HG02763 (cell line): ENCODE data around the gene NR2F2.

ENCODE experiments used
- ATAC-seq: cut with Tn5 transposase; IDR thresholded peaks from one replicate; pipeline ENCODE4 v1.9.1; 2021; ENCODE audit warnings: mild to moderate bottlenecking, moderate library complexity; ENCODE audit not compliant: unreplicated experiment

Gene NR2F2

DNA sequence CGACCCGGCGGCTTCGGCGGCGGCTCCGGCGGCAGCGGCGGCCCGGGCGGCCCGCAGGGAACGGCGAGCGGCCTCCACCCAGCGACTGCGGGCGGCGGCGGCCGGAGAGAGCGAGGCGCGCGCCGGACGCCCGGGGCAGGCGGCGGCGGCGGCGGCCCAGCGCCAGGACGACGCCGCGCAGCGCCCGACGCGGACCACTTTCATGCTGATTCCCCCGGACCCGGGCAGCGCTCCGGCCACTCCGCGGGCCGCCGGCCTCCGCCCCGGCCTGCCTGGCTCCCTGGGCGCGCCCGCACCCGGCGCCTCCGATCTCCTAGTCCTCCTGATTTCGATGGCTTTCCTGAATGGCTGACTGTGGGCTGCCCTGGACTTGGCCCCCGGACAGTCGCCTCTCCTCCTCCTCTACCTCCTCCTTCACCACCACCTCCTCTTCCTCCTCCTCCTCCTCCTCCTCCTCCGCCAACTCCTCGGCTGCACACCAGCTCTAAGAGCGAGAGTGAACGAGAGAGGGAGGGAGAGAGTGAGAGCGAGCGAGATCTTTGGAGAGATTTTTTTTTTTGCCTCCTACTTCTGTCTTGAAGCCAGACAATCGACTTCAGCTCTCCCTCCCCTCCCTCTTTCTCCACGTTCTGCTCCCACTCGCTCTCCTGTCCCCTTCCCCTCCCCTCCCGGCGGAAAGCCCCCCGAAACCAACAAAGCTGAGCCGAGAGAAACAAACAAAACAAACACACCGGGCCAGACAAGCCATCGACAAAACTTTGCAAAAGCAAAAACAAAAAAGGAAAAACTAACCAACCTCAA, 844 bp downstream of the NR2F2 start:
- ATAC-seq = no peak

DNA sequence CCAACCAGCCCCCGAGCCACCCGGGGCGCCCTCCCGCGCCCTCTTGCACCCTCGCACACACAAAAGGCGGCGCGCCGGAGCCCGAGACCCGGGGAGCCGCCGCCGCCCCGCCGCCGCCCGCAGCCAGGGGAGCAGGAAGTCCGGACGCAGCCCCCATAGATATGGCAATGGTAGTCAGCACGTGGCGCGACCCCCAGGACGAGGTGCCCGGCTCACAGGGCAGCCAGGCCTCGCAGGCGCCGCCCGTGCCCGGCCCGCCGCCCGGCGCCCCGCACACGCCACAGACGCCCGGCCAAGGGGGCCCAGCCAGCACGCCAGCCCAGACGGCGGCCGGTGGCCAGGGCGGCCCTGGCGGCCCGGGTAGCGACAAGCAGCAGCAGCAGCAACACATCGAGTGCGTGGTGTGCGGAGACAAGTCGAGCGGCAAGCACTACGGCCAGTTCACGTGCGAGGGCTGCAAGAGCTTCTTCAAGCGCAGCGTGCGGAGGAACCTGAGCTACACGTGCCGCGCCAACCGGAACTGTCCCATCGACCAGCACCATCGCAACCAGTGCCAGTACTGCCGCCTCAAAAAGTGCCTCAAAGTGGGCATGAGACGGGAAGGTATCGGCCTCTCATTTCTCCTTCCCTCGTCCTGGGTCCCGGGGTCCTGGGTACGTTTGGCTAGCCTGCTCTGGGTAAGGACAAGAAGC, 1.6 kb downstream of the NR2F2 start:
- ATAC-seq = no peak

DNA sequence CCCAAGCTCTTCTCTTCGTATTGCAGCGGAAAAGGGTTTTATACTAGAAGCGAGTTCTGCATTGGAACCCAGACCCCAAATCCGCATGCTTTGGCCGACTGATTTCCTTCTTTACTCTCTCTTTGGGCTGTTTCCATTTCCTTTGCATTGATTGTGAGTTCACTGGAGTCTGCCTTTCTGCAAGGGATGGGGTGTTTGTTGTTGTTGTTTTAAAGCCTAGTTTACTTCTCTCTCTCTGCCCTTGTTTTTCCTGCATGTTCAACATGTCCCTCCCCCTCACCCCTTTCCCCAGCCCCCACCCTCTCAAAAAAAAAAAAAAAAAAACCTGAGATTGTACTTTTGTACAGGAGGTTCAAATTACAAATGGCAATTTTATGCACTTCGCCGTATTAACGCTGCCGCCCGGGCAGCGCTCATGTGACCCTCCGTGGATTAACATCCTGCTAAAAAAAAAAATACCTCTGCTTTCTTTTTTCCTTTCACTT, 2.2 kb downstream of the NR2F2 start:
- ATAC-seq = no peak

GRCh38 chr15:96333131-96334016, 2.9 kb downstream of the NR2F2 start:
- ATAC-seq = no peak

DNA sequence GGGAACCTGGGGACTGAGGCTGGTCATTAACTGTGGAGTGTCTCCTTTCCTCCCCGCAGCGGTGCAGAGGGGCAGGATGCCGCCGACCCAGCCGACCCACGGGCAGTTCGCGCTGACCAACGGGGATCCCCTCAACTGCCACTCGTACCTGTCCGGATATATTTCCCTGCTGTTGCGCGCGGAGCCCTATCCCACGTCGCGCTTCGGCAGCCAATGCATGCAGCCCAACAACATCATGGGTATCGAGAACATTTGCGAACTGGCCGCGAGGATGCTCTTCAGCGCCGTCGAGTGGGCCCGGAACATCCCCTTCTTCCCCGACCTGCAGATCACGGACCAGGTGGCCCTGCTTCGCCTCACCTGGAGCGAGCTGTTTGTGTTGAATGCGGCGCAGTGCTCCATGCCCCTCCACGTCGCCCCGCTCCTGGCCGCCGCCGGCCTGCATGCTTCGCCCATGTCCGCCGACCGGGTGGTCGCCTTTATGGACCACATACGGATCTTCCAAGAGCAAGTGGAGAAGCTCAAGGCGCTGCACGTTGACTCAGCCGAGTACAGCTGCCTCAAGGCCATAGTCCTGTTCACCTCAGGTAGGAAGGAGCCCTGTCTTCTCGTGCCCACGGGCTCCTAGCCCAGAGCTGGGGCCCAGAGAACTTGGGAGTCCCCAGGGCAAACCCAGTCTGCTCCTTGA, 3.7 kb downstream of the NR2F2 start:
- ATAC-seq = no peak

DNA sequence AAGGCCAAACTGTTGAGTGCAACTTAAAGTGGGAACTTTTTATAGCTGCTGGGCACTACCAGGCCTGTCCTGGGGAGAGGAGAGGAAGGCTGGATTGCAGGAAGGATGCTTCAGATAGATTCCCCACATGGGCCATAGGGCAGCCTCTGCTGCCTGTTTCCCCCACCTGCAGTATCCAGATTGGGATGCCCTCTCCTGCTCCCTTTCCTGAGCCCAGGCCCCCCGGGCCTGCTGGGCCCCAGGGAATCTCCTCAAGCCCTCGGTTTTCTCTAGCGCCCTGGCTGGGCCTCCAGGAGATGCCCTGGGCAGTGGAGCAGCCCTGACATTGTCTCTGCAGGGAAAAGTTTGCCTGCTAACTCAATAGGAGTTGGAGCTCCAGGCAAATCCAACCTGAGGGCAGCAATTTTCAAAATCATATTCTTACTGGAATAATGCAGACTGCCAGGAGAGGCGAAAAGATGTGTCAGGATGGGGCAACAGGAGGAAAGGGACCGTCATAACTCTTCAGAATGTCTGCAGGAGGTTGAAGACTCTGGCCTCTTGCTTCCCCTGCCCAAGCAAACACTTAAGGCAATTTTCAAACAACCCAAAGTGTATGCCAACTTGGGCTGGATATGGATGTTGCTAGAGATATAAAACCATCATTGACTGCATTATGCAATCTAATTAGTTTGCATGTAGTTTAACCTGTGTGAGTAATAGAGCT, 4.4 kb downstream of the NR2F2 start:
- no peak for ATAC-seq

DNA sequence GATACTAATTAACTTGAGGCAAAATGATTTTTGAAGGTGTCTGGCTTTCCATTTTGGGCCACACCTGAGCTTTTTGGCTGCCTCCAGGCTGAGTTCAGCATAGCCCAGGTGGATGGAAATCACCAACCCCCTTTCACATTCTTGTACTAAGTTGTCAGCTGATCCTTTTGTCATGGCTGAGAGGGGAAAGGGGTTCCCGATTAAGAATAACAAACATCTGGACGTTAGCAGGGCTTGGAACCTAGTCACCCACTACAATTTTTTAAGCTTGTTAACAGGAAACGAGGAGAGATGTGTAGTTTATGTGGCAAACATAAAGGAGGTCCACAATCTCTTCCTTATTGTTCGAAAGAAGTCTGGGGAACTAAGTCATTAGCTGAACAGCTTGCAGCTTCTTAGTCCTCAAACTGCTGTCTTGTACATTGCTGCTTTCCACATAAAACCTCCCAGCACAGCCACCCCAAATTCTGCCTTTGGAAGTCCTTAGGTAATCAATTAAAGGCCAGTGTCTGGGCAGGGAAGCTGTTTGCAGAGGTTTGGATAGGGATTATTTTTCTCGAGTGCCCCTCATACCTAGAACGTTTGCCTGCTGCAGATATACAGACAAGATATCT, 5.0 kb downstream of the NR2F2 start:
- ATAC-seq = no peak

DNA sequence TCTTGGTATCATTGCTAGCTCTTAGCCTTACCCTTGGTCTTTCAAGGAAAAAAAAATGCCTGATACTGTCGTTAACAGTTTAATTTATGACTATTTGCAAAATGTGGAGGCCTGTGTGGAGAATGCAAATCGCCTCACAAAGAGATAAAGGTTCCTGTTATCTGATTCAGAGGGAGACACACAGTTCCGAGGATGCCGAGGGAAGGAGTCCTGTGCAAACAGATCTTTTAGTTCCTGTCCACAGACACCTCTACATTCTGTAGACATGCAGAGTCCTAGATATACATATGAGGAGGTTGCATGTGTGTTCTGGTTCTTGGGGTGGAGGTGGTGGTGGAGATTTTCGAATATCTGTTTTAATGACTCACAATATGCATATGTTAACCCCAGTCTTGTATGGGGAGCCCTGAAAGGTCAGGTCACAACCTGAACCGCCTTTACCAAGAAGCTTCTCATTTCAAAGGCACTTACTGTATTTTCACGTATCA, 5.7 kb downstream of the NR2F2 start:
- no peak for ATAC-seq

- no peak for ATAC-seq
These were observed 6.3 kb downstream of the NR2F2 start for GRCh38 chr15:96336596-96337364.

DNA sequence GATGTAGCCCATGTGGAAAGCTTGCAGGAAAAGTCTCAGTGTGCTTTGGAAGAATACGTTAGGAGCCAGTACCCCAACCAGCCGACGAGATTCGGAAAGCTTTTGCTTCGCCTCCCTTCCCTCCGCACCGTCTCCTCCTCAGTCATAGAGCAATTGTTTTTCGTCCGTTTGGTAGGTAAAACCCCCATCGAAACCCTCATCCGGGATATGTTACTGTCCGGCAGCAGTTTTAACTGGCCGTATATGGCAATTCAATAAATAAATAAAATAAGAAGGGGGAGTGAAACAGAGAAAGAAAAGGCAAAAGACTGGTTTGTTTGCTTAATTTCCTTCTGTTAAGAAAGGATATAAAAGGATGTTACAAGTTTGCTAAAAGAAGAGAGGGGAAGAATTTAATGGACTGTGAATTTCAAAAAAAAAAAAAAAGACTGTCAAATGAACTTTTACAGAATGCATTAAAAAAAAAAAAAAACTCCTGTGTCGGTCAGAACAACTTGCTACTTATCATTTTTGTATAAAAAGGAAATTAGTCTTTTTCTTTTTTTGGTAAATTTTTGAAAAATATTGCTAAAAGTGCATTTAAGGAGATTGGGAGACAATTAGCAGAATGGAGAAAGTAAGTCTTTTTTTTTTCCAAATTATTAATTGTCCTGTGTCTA, 7.0 kb downstream of the NR2F2 start:
- ATAC-seq = no peak

DNA sequence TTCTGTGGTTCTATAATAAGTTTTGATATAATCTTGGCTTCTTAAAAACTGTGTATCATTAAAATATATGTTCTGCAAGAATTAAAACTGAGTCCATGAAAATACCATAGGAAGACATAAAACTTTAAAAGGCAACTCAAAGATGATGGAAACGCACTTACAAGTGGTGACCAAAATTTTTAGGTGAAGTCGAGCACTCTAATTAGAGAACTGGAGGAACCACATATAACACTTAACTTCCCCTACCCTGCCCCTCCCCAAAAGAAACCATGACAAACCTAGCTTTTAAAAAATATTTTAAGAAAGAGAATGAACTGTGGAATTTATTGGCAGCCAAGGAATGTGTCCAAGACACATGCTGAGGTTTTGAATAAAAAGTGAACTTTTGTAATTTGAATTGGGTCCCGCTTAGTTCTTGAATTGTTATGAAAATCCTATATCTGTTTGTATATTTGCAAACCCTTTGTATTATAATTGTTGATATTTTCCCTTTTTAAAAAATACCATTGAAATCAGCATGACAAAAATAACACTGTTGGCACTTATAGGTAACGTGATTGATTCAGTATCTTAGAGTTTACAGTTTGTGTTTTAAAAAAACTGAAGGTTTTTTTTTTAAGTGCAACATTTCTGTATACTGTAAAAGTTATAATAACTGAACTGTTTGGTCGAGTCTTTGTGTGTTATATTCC, 7.7 kb downstream of the NR2F2 start:
- no peak for ATAC-seq

- no peak for ATAC-seq
These were observed 8.5 kb downstream of the NR2F2 start for GRCh38 chr15:96338766-96339618.

DNA sequence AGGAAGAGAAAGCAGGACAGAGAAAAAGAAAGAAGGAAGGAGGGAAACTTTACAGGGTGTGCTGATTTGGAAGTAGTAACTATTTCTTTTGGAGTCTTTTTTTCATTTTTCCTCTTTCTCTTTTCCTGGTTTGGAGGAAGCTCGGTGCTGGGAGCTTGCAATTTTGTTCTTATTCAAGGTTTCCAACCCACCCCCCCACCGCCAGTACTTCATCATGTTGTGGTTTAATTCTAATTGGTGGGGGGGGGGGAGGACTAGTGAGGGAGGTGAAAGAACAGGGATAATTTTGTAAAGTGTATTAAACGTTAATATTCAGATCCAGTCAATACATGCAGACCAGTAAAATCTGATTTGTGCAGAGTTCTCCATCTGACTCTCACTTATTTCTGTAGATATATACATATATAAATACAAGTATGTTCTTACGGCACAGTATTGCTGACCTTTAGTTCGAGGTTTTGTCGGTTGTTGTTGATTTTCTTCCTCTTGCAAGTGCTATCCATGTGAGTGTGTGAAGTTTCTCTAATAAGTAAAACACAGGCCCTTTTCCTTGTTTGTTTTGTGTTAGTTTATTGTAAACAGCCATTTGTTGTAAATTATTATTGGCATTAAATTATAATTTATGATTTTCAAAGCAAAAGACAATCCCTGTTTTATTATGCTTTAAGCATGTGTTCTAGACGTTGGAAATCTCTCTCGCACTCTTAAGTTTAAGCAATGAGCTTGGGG, 9.3 kb downstream of the NR2F2 start:
- no peak for ATAC-seq

- no peak for ATAC-seq
These were observed 9.8 kb downstream of the NR2F2 start for GRCh38 chr15:96340348-96340597.

DNA sequence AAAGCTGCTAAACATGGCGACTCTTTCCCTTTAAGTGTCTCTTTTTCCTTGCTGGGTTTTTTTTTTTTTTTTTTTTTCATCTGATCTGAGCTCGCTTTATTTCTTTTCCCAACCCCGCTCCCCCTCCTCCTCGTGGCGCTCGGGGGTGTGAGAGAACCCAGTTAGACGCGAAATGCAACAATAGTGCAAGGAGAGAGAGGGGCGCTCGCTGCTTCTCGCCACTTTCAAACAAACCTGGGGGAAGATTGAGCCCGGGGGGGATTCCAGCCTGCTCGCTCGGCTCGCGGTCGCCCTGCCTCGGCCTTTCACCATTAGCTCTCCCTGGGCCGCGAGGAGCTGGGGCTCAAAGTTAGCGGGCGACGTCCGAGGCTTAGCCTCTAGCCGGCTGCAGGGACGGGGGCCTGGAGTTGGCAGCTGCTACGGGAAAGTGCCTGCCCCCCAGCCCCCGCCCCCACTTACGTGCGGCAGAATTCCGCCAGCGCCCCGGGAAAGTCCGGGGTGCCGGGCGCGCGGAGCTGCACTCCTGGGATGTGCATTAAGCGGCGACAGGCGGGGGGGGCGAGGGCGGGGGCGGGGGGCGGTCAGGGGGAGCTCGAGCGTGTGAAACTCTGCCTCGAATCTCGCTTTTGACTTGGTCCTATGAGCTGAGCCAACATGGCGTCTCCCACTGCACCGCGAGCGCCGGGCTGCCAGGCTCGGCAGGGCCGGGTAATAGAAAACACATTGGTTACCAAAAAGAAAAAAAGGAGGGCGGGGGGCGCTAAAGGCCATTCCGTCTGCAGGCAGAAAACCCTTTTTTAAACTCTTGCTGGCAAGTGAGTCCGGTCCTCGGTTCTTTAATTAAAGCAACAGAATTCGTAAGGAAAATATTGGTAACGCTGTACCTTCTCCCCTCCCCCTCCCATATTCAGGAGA, 10.4 kb downstream of the NR2F2 start:
- no peak for ATAC-seq
